HL-60 (cell line): ENCODE measurements around the gene LAMA2.

Experiments
- DNase-seq, 2 experiments: peaks; one replicate each; pipeline ENCODE4 v3.0.0-alpha.2; 2010 to 2020; ENCODE audit warnings: low read depth in 1 of 2, low spot score in 1 of 2
- H3K27ac ChIP-seq: fragments of 250-450 bp; sonication (Bioruptor Pico); replicated peaks from 2 replicates; pipeline ENCODE4 v1.5.1; 2020; ENCODE audit warnings: mild to moderate bottlenecking, moderate library complexity
- H3K27me3 ChIP-seq: fragments of 250-450 bp; sonication (Bioruptor Pico); 2 replicates; pipeline ENCODE4 v1.5.1; 2021; ENCODE audit warnings: mild to moderate bottlenecking, moderate library complexity; ENCODE audit not compliant: insufficient read depth, poor library complexity, severe bottlenecking
- H3K4me3 ChIP-seq: replicated peaks from 2 replicates; pipeline ENCODE4 v1.5.1; 2011; ENCODE audit warnings: mild to moderate bottlenecking, control low read depth, low read length; ENCODE audit not compliant: insufficient read depth
- CTCF ChIP-seq: IDR thresholded peaks from one replicate; pipeline ENCODE4 v1.5.1; 2011; ENCODE audit warnings: low read length, control low read depth, inconsistent platforms; ENCODE audit not compliant: insufficient read depth
- GABPA ChIP-seq: IDR thresholded peaks from 2 replicates; pipeline ENCODE4 v1.6.1; 2012; ENCODE audit warnings: low read depth
- POLR2AphosphoS5 ChIP-seq: IDR thresholded peaks from 2 replicates; pipeline ENCODE4 v1.6.1; 2012; ENCODE audit warnings: low read depth
- REST ChIP-seq: IDR thresholded peaks from 2 replicates; pipeline ENCODE4 v1.6.1; 2012; ENCODE audit warnings: low read depth; ENCODE audit not compliant: insufficient replicate concordance
- SPI1 ChIP-seq: IDR thresholded peaks from 2 replicates; pipeline ENCODE4 v1.6.1; 2012; ENCODE audit warnings: low read depth, mild to moderate bottlenecking, borderline replicate concordance

The LAMA2 gene

GRCh38 chr6:128870746-128871145, 12.2 kb upstream of the LAMA2 start:
- TF ChIP-seq SPI1 (no peak), REST (no peak), CTCF (no peak), POLR2AphosphoS5 (no peak), GABPA (no peak)
- no peak overlapping the region for H3K27ac ChIP-seq
- no peaks in the 10 kb centered on the region for H3K27me3 ChIP-seq
- DNase-seq, result no peak
- H3K4me3 ChIP-seq, result no peak overlapping the region

- Histone ChIP-seq H3K27ac (no peak overlapping the region), H3K27me3 (no peaks in the 10 kb centered on the region), H3K4me3 (no peak overlapping the region)
- no peak for DNase-seq
- TF ChIP-seq REST (no peak), POLR2AphosphoS5 (no peak), SPI1 (no peak), CTCF (no peak), GABPA (no peak)
These were observed 8.1 kb upstream of the LAMA2 start for GRCh38 chr6:128874863-128875262.

GRCh38 chr6:128882560-128882959, 378 bp upstream of the LAMA2 start:
- DNase-seq, result no peak
- TF ChIP-seq GABPA, result no peak
- no peak for TF ChIP-seq SPI1
- no peak for TF ChIP-seq POLR2AphosphoS5
- TF ChIP-seq REST, result no peak
- TF ChIP-seq CTCF, result no peak
- H3K4me3 ChIP-seq, result no peak overlapping the region
- no peak overlapping the region for H3K27ac ChIP-seq
- peaks cover 7% of the 10 kb centered on the region for H3K27me3 ChIP-seq
